ENCODE measurements around the gene SCG3. TPM values are rescaled to one million over a fixed set of nuclear protein-coding genes. Genes with fewer than 3 reads are reported as not detected.
A peak's percentile ranks its signal among the peaks of the same experiment; 100 is the strongest.

The SCG3 gene
- total RNA-seq, 1 donor from 2014 or later: not detected

GRCh38 chr15:51721199-51721960 lies 40.1 kb downstream of the SCG3 start:
- ATAC-seq (no peak), DNase-seq (no peak)
- intact Hi-C loops (cut with micrococcal nuclease): no loop called here

- intact Hi-C loops (cut with micrococcal nuclease): no loop called here
- DNase-seq: no peak
- ATAC-seq: no peak
Observed at GRCh38 chr15:51724199-51724598, 42.9 kb downstream of the SCG3 start.

GRCh38 chr15:51724673-51725072 lies 43.4 kb downstream of the SCG3 start:
- no peak for DNase-seq
- ATAC-seq: no peak
- intact Hi-C loops (cut with micrococcal nuclease): loop anchor here (5.0 kb wide), 1 partner anchor 53 kb away; no protein-coding TSS in a partner anchor

GRCh38 chr15:51726302-51727073 lies 45.2 kb downstream of the SCG3 start:
- intact Hi-C loops (cut with micrococcal nuclease): loop anchor here (5.0 kb wide), 1 partner anchor 51 kb away; no protein-coding TSS in a partner anchor
- DNase-seq (no peak), ATAC-seq (peak; percentile 99)

- intact Hi-C loops (cut with micrococcal nuclease): loop anchor here (5.0 kb wide), 1 partner anchor 50 kb away; no protein-coding TSS in a partner anchor
- peak; percentile 26 for ATAC-seq
- DNase-seq: no peak
Observed at GRCh38 chr15:51727141-51727897, 46.0 kb downstream of the SCG3 start.

DNA sequence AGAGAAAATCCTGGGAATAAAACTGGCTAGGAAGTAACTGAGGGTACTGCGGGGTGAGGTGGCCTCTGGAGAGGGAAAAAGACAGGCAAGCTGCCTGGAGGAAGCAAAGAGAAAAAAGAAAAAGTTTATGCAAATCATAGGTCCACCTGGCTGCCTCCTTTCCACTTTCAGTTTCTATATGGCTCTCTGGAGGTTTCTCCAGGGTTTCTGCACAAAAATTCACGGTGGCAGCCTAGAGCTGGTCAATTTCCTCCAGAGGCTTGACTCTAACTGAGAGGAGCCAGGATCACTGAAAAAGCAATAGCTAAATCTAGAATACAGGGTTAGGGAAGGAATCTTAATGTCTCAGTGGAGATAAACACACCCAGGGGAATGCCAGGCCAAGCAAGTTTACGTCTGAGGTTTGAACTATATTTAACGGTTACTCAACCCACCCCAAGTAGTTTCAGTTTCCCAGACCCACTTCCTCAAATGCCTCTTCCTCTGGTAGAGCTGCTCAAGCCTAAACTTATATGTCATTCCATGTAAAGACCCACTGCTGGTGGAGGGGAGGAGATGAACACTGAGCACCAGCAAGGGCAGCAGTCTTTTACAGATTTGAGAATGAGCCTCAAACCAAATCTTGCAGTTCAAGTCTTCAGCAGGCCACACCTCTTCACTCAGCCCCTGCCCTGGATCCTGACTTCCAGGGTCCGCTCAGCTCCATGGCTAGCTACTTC lies 50.4 kb downstream of the SCG3 start:
- peak; percentile 77 for ATAC-seq
- intact Hi-C loops (cut with micrococcal nuclease): loop anchor here (2.0 kb wide), 1 partner anchor 19 kb away; the partner anchor contains the start of gene TMOD2

GRCh38 chr15:51732646-51733045 lies 51.3 kb downstream of the SCG3 start:
- intact Hi-C loops (cut with micrococcal nuclease): no loop called here
- DNase-seq (no peak), ATAC-seq (no peak)

More for the DNA sequence above, 50.4 kb downstream of the SCG3 start:
- DNase-seq: no peak

DNA sequence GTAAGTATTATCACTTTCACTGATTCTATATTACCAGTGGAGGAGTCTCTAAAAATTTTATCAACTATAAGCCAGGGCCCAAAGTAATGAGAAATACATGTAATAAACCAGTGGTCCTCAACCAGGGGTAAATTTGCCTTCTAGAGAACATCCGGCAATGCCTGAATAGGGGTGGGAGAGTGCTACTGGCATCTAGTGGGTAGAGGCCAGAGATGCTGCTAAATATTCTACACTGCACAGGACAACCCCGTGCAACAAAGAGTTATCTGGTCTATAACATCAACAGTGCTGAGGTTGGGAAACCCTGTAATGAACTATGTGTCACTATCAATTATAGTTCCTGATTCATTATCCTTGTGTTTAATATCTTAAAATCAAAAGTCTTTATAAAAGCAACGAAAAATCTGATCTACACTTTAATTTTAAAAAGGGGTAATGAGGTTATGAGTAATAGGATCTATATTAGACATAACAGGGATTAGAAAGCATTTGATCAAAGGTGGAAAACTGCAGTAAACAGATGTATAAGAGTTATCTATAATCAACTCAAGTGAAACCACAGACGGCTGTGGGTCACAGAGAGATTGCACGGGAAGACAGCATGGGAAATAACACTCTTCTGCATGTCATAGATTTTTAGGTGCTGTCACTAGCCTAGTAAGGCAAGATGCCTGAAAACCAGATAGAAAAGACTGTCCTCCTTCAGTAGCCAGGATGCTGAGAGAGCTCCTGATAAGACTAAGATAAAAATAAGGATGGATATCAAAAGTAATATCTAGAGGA lies 54.1 kb downstream of the SCG3 start:
- DNase-seq (no peak), ATAC-seq (no peak)
- intact Hi-C loops (cut with micrococcal nuclease): no loop called here

- intact Hi-C loops (cut with micrococcal nuclease): no loop called here
- ATAC-seq (no peak), DNase-seq (no peak)
Observed at GRCh38 chr15:51736069-51736468, 54.8 kb downstream of the SCG3 start.

DNA sequence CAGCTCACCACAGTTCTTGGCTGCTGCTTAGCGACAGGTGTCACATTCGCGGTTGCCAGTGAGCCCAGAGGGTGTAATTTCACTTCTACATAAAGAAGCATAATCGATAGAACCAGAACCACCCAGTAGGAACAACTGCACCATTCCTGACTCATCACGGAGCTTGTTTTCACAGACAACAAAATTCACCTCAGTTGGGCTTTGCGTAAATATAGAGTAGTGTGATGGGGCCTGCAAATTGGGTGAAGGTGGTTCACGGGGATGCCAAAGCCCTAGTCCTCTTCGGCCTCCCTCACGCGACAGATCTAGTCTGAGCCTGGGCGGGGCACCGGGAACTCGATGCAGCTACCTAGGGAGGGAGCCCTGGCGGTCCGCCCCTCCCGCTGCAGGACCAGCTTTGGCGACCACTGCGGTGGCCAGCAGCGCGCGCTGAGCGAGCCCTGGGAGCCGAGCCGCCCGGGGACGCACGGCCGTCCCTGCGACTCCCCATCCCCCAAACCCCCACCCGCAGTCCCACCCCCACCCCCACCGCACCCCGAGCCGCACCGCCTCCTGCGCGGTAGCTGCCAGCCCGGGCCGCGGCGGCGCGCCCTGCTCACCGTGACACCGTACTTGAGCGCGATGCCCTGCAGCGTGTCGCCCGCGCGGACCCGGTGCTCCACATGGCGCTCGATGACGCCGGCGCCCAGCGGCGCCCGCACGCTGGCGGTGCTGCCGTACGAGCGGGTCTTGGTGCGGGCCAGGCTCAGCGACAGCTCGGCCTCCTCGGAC lies 55.6 kb downstream of the SCG3 start:
- DNase-seq (peak; percentile 62), ATAC-seq (peak; percentile 61)
- intact Hi-C loops (cut with micrococcal nuclease): no loop called here

DNA sequence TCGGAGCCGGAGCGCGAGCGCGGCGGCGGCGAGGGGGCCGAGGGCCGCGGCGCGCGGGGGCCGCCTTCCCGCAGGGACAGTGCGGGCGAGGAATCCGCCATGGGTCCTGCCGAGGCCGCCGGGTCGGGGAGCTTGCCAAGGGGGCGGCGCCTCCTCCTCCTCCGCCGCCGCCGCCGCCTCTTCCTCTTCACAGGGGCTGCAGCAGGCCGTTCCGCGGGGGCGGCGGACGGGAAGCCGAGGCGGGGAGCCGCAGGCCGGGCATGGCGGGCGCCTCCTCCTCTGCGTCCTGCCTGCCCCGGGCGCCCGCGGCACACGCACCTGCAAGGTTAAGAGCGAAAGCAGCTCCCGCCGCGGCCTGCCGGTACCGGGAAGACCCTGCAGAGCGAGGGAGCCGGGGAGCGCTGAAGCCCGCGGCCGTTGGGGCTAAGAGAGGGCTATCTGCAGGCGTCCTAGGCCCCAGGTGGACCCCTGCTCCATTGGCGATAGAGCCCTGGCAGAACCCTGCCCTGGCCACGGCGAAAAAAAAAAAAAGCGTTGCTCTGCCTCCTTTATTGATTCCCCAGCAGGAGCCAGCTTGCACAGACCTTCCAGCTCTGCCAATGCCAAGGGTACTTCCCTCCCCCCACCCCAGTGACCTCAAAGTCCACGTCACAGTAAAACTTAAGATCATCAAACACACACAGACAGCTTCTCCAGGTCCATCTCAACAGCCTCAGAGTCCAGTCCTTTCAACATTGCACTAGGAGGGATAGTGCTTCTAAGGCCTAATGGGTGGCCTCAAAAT lies 56.4 kb downstream of the SCG3 start, which contains the start of gene LYSMD2:
TSS of gene LYSMD2 (minus strand) at position 134 of the 784 bp plus-strand sequence. CDS start at position 101, 33 bp downstream.
- DNase-seq (peak; percentile 92), ATAC-seq (peak; percentile 97)
- intact Hi-C loops (cut with micrococcal nuclease): no loop called here

DNA sequence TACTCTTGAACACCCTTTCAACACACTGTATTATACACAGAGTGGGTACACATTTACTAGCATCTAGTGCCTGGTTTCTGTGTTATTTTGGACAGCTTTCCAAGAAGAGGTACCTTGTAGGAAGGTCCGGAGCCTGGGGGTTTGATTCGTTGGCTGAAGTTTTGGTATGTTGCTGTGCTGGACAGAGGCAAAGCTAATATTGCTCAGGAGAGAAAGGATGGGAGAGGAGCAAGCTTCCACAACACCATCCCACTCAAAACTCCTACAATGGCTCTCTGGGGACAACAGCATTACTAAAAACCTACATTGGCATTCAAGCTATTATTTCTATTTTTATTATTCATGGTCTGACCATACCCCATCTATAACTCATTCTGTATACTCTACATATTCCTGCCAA lies 57.2 kb downstream of the SCG3 start:
- ATAC-seq (no peak), DNase-seq (no peak)
- intact Hi-C loops (cut with micrococcal nuclease): no loop called here

DNA sequence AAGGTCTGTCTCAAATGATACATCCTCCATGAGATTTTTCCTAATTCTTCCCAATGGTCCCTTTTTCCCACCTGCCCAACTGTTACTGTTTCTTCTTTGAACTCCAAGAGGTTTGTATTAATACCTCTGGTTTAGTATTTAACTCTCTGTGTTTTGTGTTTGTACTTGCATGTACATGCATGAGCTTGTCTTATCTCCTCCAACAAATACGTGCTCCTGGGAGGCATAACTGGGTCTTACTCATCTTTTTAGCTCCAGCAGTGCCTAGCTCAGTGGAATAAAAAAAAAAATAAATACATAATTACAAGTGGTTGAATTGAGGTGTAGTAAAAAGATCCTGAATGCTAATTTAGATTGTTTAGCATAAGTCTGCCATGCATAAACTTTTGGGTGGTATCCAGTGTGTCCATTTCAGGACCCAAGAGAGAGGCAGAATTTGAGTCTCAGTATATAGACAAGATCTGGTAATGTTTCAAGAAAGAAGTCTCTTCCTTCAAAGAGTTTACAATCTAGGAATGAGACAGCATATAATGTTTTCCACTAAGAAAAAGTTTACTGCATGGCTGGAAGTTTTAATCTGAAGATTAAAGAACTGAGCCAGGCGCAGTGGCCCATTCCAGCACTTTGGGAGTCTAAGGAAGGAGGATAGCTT lies 57.9 kb downstream of the SCG3 start:
- DNase-seq: no peak
- intact Hi-C loops (cut with micrococcal nuclease): no loop called here

GRCh38 chr15:51749307-51749706 lies 68.0 kb downstream of the SCG3 start:
- no peak for ATAC-seq
- no peak for DNase-seq
- intact Hi-C loops (cut with micrococcal nuclease): no loop called here

More for the DNA sequence above, 57.9 kb downstream of the SCG3 start:
- ATAC-seq: no peak

DNA sequence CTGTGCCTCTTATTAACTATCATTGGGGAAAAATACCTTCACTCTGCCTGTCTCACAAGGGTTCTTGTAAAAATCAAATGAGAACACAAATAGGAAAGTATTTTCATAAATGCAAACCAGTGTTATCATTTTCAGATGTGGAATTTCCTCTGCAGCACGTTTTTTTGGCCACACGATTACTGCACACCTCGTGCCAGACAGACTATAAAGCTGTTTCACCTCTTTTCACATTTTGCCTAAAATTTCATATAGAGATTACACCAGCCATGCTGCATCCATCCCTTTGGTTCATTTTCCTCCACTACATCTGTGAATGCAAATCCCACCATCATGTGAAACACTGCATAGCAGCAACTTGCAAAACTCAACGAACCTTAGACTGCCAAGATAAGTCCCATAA lies 68.9 kb downstream of the SCG3 start:
- no peak for ATAC-seq
- intact Hi-C loops (cut with micrococcal nuclease): loop anchor here (2.0 kb wide), 1 partner anchor 19 kb away; no protein-coding TSS in a partner anchor
- no peak for DNase-seq

Data from left ventricle myocardium superior (tissue), 1 donor.